ENCODE data around the gene ZHX3. TPM values are rescaled to one million over a fixed set of nuclear protein-coding genes. Genes with fewer than 3 reads are reported as not detected.

Gene ZHX3
- total and polyA plus RNA-seq, 2 of the 4 experiments (the other 2 are of a cell fraction) = 25.0 to 28.0 TPM

DNA sequence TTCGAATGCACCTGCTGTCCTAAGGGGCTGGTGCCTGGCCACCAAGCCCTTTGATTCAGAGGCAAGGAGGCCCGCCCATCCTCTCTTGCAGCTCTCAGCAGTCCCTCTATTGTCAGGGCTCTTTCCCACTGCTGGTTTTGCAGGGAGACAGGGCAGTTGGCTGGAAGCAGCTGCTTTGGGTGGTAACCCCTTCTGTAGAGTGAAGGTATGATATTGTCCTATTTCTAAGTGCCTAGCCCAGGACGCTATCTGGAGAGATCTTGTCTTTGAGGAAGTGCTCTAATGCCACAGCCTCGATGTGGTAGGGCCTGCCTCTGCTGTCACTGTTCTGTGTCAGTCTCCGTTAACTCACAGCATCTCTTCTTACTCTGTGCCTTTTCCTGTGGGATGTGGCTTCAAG is 174.6 kb downstream of the ZHX3 start:
- H2BK15ac ChIP-seq (ENCODE audit: low read depth, low read length) = no peak overlapping the region
- H3K27me3 ChIP-seq (ENCODE audit: control insufficient read depth, insufficient read depth, low read length) = no peaks in the 10 kb centered on the region
- no peak overlapping the region for H3K4me2 ChIP-seq (ENCODE audit: low read depth, low read length)
- POLR2A ChIA-PET (ENCODE audit: unreplicated experiment) = no interaction called here
- peaks cover 18% of the 10 kb centered on the region for H3K4me1 ChIP-seq (ENCODE audit: control insufficient read depth, insufficient read depth, low read length)
- peaks cover 65% of the 10 kb centered on the region for H3K9me1 ChIP-seq (ENCODE audit: insufficient read depth, low read length)
- peaks cover 96% of the 10 kb centered on the region for H4K20me1 ChIP-seq (ENCODE audit: insufficient read depth, low read length)
- no peak for ATAC-seq (ENCODE audit: low read depth)
- TF ChIP-seq USF2 (IDR thresholded peaks at IDR 0.05; ENCODE audit: low read depth, low read length) (no peak), MAFK (IDR thresholded peaks at IDR 0.05; ENCODE audit: low read depth, low read length) (no peak)
- H3K4me3 ChIP-seq (ENCODE audit: insufficient read depth, low read depth, low read length) = no peak overlapping the region
- H3K14ac ChIP-seq (replicated peaks; ENCODE audit: low read depth, low read length) = no peak overlapping the region
- DNase-seq = no peak
- no peak overlapping the region for H2BK120ac ChIP-seq (ENCODE audit: low read depth, low read length)
- no peak overlapping the region for H3K9ac ChIP-seq (ENCODE audit: low read depth, low read length)
- H2AK5ac ChIP-seq (ENCODE audit: low read depth, low read length) = peak overlapping the region; percentile 27; the same call in 1 of the 2 replicates
- H3K9me3 ChIP-seq (ENCODE audit: control insufficient read depth, insufficient read depth, low read length) = no peaks in the 10 kb centered on the region
- H3K56ac ChIP-seq (ENCODE audit: extremely low read depth, insufficient read depth, low read length) = no peak overlapping the region
- no peak overlapping the region for H3K4ac ChIP-seq (ENCODE audit: low read depth, low read length)
- no peak overlapping the region for H4K8ac ChIP-seq (ENCODE audit: low read depth in 2 of 2, low read length in 2 of 2)
- no peak overlapping the region for H2BK20ac ChIP-seq (ENCODE audit: low read depth, low read length)
- H2AK9ac ChIP-seq (replicated peaks; ENCODE audit: low read depth, low read length, poor library complexity) = no peak overlapping the region
- no peak overlapping the region for H4K91ac ChIP-seq (ENCODE audit: insufficient read depth, low read depth, low read length)
- WGBS, 2 experiments (ENCODE audit: extremely low coverage in 2 of 2, insufficient read length in 1 of 2) = 100% methylated on average over 1 of the region's 5 CpGs; no CpG with 5 or more reads in 1 of the 2 experiments
- no peak overlapping the region for H3K27ac ChIP-seq (ENCODE audit: insufficient read depth, low read length)
- H2AFZ ChIP-seq (replicated peaks; ENCODE audit: low read length, poor library complexity) = no peak overlapping the region
- H3K18ac ChIP-seq (ENCODE audit: low read depth, low read length) = no peak overlapping the region
- peaks cover 21 to 96% of the 10 kb centered on the region in 2 experiments for H3K79me1 ChIP-seq (ENCODE audit: low read depth in 1 of 2, low read length in 2 of 2)
- no TSS peak for BruUV-seq (replicated peaks)
- intact Hi-C loops (cut with micrococcal nuclease) (no loop called here), in situ Hi-C loops (cut with MboI; ENCODE audit: low sequenced_read_pairs) (no loop called here), dilution Hi-C loops (cut with HindIII; ENCODE audit: low sequenced_read_pairs, unreplicated experiment) (no loop called here)
- CTCF ChIA-PET = no interaction called here
- peaks cover 6% of the 10 kb centered on the region; the same call in 1 of the 2 replicates for H3K36me3 ChIP-seq (ENCODE audit: control insufficient read depth, insufficient read depth, low read length)
- no peak overlapping the region for H4K5ac ChIP-seq (ENCODE audit: low read depth, low read length)
- peak overlapping the region; percentile 54; the same call in 1 of the 2 replicates for H3K23ac ChIP-seq (ENCODE audit: low read depth, low read length)
- H2BK5ac ChIP-seq (ENCODE audit: low read depth, low read length, poor library complexity, severe bottlenecking) = no peak overlapping the region
